Measurements from ENCODE around the gene ADGRB2.

DNA sequence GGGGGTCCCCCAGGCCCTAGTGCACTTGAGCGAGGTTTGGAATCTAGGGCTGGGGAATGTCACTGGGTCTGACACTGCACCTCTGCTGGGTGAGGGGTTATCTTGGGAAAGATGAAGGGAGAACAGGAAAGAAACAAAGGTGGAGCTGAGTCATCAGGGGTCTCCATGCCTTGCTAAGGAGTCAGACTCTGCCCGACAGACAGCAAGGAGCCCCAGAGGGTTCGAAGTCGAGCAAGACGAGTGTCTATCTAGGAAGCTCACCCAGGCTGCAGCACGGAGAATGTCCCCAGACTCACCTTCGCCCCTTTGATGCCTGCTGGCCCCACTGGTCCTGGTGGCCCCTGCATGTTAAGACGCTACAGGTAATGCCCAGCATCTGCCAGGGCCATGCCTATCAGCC is 78.3 kb downstream of the ADGRB2 start:
- TF ChIP-seq, protein P1, sequence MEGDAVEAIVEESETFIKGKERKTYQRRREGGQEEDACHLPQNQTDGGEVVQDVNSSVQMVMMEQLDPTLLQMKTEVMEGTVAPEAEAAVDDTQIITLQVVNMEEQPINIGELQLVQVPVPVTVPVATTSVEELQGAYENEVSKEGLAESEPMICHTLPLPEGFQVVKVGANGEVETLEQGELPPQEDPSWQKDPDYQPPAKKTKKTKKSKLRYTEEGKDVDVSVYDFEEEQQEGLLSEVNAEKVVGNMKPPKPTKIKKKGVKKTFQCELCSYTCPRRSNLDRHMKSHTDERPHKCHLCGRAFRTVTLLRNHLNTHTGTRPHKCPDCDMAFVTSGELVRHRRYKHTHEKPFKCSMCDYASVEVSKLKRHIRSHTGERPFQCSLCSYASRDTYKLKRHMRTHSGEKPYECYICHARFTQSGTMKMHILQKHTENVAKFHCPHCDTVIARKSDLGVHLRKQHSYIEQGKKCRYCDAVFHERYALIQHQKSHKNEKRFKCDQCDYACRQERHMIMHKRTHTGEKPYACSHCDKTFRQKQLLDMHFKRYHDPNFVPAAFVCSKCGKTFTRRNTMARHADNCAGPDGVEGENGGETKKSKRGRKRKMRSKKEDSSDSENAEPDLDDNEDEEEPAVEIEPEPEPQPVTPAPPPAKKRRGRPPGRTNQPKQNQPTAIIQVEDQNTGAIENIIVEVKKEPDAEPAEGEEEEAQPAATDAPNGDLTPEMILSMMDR (conservative IDR thresholded peaks at IDR 0.05 in 1 of 2, IDR thresholded peaks at IDR 0.05 in 1 of 2; ENCODE audit: low read depth in 1 of 2, low read length in 2 of 2): no peak
- no peak for TF ChIP-seq EZH2 (IDR thresholded peaks at IDR 0.05; ENCODE audit: low read length, missing control alignments)
